Neural crest cell (in vitro differentiated cells): ENCODE results near the gene MET. TPM values are rescaled to one million over a fixed set of nuclear protein-coding genes. Genes with fewer than 3 reads are reported as not detected.

Source experiments
- DNase-seq: peaks from one replicate; pipeline ENCODE4 v3.0.0; 2021; ENCODE audit warnings: low read depth, mixed read lengths, low spot score
- H3K27ac Mint-ChIP-seq: one replicate; pipeline ENCODE4 v1.8.0; 2021; ENCODE audit warnings: mild to moderate bottlenecking, mixed read lengths; ENCODE audit not compliant: unreplicated experiment
- H3K27me3 Mint-ChIP-seq: 2 replicates; pipeline ENCODE4 v1.8.0; 2021; ENCODE audit warnings: low read depth, mild to moderate bottlenecking, mixed read lengths
- H3K36me3 Mint-ChIP-seq: 2 replicates; pipeline ENCODE4 v1.8.0; 2021; ENCODE audit warnings: low read depth, mild to moderate bottlenecking, mixed read lengths
- H3K4me1 Mint-ChIP-seq: 2 replicates; pipeline ENCODE4 v1.8.0; 2021; ENCODE audit warnings: mixed read lengths
- H3K4me3 Mint-ChIP-seq: one replicate; pipeline ENCODE4 v1.8.0; 2021; ENCODE audit warnings: mild to moderate bottlenecking, mixed read lengths
- H3K9me3 Mint-ChIP-seq: 2 replicates; pipeline ENCODE4 v1.8.0; 2021; ENCODE audit warnings: mixed read lengths
- total RNA-seq: library from RNA; stranded (reverse); gene quantifications from 2 replicates; pipeline ENCODE4 v1.2.1, GENCODE V29; 2021
- TF ChIP-seq, protein P1 (sequence below): fragments of 200-600 bp; sonication (generic); conservative IDR thresholded peaks from 2 replicates; pipeline ENCODE4 v1.5.0; 2021; ENCODE audit warnings: antibody characterized with exemption, mild to moderate bottlenecking

Gene MET
- total RNA-seq, 1 donor from 2014 or later, result 4.0 TPM

DNA sequence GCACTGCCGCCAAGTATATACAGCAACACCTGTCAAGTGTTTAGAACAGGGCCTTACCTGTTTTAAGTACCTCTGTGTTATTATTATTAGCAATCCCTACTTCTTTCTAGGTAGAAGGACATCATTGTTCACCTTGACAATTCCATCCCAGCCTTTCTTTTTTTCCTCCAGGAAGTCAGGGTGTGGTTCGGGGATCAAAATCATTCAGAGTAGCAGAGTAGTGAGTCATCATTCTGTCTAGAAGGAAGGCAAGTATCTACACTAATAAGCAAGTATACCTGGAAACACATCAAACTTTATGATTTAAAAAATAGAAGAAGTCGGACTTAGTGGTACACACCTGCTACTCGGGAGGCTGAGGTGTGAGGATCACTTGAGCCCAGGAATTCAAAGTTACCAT lies 164.9 kb downstream of the MET start:
- TF ChIP-seq, protein P1, sequence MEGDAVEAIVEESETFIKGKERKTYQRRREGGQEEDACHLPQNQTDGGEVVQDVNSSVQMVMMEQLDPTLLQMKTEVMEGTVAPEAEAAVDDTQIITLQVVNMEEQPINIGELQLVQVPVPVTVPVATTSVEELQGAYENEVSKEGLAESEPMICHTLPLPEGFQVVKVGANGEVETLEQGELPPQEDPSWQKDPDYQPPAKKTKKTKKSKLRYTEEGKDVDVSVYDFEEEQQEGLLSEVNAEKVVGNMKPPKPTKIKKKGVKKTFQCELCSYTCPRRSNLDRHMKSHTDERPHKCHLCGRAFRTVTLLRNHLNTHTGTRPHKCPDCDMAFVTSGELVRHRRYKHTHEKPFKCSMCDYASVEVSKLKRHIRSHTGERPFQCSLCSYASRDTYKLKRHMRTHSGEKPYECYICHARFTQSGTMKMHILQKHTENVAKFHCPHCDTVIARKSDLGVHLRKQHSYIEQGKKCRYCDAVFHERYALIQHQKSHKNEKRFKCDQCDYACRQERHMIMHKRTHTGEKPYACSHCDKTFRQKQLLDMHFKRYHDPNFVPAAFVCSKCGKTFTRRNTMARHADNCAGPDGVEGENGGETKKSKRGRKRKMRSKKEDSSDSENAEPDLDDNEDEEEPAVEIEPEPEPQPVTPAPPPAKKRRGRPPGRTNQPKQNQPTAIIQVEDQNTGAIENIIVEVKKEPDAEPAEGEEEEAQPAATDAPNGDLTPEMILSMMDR, result no peak
- Mint-ChIP-seq H3K27me3 (peaks cover 5% of the 10 kb centered on the region), H3K27ac (no peak overlapping the region), H3K36me3 (no peaks in the 10 kb centered on the region), H3K4me1 (no peaks in the 10 kb centered on the region), H3K4me3 (no peak overlapping the region), H3K9me3 (no peaks in the 10 kb centered on the region)
- DNase-seq, result no peak

DNA sequence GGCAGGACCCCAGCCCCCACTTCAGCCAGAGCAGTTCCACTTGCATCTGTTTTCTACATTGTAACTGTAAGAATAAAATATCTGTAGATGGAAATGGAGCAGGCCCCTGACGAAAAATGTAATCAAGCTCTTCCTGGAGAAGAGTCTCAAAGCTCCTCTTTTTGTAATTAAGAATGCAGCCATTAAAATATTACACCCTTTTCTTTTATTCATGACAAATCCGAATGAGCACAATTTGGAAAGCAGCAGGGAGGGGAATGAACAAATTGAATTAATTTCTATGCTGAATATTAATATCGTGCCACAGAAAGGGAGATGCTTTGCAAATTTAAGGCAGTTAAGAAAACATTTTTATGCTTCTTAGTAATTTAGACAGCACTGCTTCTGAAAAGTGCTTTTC lies 165.6 kb downstream of the MET start:
- no peak for DNase-seq
- Mint-ChIP-seq H3K27ac (no peak overlapping the region), H3K4me3 (no peak overlapping the region), H3K9me3 (no peaks in the 10 kb centered on the region), H3K4me1 (no peaks in the 10 kb centered on the region), H3K27me3 (peaks cover 5% of the 10 kb centered on the region), H3K36me3 (no peaks in the 10 kb centered on the region)
- TF ChIP-seq, protein P1, result no peak

DNA sequence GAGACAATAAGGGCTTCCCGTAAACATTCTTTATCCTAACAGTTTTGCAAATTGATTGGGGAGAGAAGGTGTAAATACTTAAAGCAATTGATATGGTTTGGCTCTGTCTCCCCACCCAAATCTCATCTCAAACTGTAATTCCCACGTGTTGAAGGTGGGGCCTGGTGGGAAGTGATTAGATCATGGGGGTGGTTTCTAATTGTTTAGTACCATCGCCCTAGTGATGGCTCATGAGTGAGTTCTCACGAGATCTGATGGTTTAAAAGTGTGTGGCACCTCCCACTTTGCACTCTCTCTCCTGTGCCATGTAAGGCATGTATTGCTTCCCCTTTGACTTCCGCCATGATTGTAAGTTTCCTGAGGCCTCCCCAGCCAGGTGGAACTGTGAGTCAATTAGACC lies 168.3 kb downstream of the MET start:
- peaks cover 5% of the 10 kb centered on the region for H3K27me3 Mint-ChIP-seq
- no peak for DNase-seq
- H3K4me1 Mint-ChIP-seq, result no peaks in the 10 kb centered on the region
- H3K9me3 Mint-ChIP-seq, result no peaks in the 10 kb centered on the region
- no peak overlapping the region for H3K27ac Mint-ChIP-seq
- H3K36me3 Mint-ChIP-seq, result no peaks in the 10 kb centered on the region
- TF ChIP-seq, protein P1, result no peak
- no peak overlapping the region for H3K4me3 Mint-ChIP-seq

DNA sequence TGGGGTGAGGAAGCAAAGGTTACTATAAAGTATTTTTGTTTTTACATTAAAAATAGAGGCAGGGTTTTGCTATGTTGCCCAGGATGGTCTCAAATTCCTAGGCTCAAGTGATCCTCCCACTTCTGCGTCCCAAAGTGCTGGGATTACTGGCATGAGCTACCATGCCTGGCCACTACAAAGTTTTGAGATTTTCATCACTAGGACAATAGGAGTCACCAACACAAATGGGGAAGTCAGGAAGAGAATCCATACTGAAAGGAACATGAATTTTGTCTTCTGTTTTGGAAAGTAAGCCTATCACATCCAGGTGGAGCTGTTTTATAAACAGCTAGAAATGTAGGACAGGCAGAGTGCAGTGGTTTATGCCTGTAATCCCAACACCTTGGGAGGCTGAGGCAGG lies 170.4 kb downstream of the MET start:
- no peaks in the 10 kb centered on the region for H3K9me3 Mint-ChIP-seq
- no peaks in the 10 kb centered on the region for H3K4me1 Mint-ChIP-seq
- H3K27ac Mint-ChIP-seq, result no peak overlapping the region
- TF ChIP-seq, protein P1, result no peak
- no peaks in the 10 kb centered on the region for H3K36me3 Mint-ChIP-seq
- no peak for DNase-seq
- H3K27me3 Mint-ChIP-seq, result peaks cover 5% of the 10 kb centered on the region
- no peak overlapping the region for H3K4me3 Mint-ChIP-seq

DNA sequence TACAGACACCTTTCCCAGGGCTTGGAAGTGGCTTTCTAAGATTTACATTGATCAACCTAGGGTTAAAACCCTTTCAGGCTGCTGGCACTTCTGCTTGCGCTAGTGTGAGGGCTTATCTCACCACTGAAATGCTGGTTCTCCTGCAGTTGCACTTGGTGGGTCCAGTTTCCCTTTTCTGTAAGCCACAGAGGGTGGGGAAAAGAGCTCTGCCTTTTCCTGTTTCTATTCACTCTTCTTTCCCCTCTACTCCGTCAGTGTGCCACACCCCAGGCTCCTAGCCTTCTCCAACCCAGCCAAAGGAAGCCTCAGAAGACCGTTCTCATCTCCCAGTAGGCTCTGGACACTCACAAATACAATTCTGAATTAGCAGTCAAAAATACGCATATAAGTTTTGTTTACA lies 171.4 kb downstream of the MET start:
- Mint-ChIP-seq H3K9me3 (no peaks in the 10 kb centered on the region), H3K36me3 (no peaks in the 10 kb centered on the region), H3K4me3 (no peak overlapping the region), H3K4me1 (no peaks in the 10 kb centered on the region), H3K27me3 (peaks cover 5% of the 10 kb centered on the region), H3K27ac (no peak overlapping the region)
- TF ChIP-seq, protein P1, result no peak
- no peak for DNase-seq

Other genes with a start within 250 kb of the MET start
- 1.6 and 1.9 TPM in 2 replicates for gene CAV2, start 172.5 kb upstream of the MET start, total RNA-seq
- 3.7 and 5.3 TPM in 2 replicates for gene CAV1, start 147.2 kb upstream of the MET start, total RNA-seq
- gene CAPZA2, start 190.4 kb downstream of the MET start, total RNA-seq, result 101 and 115 TPM in 2 replicates